GM12891 (cell line): Measurements from ENCODE around the gene MICAL3.

Experiments used
- POLR2A ChIP-seq: IDR thresholded peaks from 2 replicates; pipeline ENCODE4 v1.6.1; 2011; ENCODE audit warnings: low read depth, low read length, control low read depth
- POLR2AphosphoS5 ChIP-seq: IDR thresholded peaks from 2 replicates; pipeline ENCODE4 v1.6.1; 2011; ENCODE audit warnings: low read depth, low read length, control low read depth

GRCh38 chr22:17774926-17775685 is 249.3 kb downstream of the MICAL3 start:
- TF ChIP-seq POLR2AphosphoS5 (no peak), POLR2A (no peak)
